ENCODE data around the gene NTNG2.

NTNG2 gene

GRCh38 chr9:132245465-132245864 lies 83.6 kb downstream of the NTNG2 start:
- DNase-seq (ENCODE audit: low read depth): no peak
- no peak for TF ChIP-seq CTCF (IDR thresholded peaks at IDR 0.05; ENCODE audit: insufficient read depth, low read depth, low read length, missing control alignments)

GRCh38 chr9:132247942-132248341 lies 86.1 kb downstream of the NTNG2 start:
- no peak overlapping the region for H3K4me3 ChIP-seq (ENCODE audit: low read length)
- TF ChIP-seq CTCF (IDR thresholded peaks at IDR 0.05; ENCODE audit: insufficient read depth, low read depth, low read length, missing control alignments): no peak
- no peak for DNase-seq (ENCODE audit: low read depth)

More at GRCh38 chr9:132245465-132245864, 83.6 kb downstream of the NTNG2 start:
- no peak overlapping the region for H3K4me3 ChIP-seq (ENCODE audit: low read length)

- no peak overlapping the region for H3K4me3 ChIP-seq (ENCODE audit: low read length)
- TF ChIP-seq CTCF (IDR thresholded peaks at IDR 0.05; ENCODE audit: insufficient read depth, low read depth, low read length, missing control alignments): no peak
- no peak for DNase-seq (ENCODE audit: low read depth)
Observed at GRCh38 chr9:132249123-132249522, 87.3 kb downstream of the NTNG2 start.

GRCh38 chr9:132249690-132250089 lies 87.8 kb downstream of the NTNG2 start:
- DNase-seq (ENCODE audit: low read depth): no peak
- no peak overlapping the region for H3K4me3 ChIP-seq (ENCODE audit: low read length)
- TF ChIP-seq CTCF (IDR thresholded peaks at IDR 0.05; ENCODE audit: insufficient read depth, low read depth, low read length, missing control alignments): no peak

GRCh38 chr9:132250324-132251262 lies 88.7 kb downstream of the NTNG2 start:
- H3K4me3 ChIP-seq (ENCODE audit: low read length): no peak overlapping the region
- TF ChIP-seq CTCF (IDR thresholded peaks at IDR 0.05; ENCODE audit: insufficient read depth, low read depth, low read length, missing control alignments): no peak
- DNase-seq (ENCODE audit: low read depth): no peak

- no peak for DNase-seq (ENCODE audit: low read depth)
- TF ChIP-seq CTCF (IDR thresholded peaks at IDR 0.05; ENCODE audit: insufficient read depth, low read depth, low read length, missing control alignments): no peak
- no peak overlapping the region for H3K4me3 ChIP-seq (ENCODE audit: low read length)
Observed at GRCh38 chr9:132260846-132261245, 99.0 kb downstream of the NTNG2 start.

GRCh38 chr9:132266017-132266416 lies 104.2 kb downstream of the NTNG2 start:
- no peak for DNase-seq (ENCODE audit: low read depth)
- no peak overlapping the region for H3K4me3 ChIP-seq (ENCODE audit: low read length)
- no peak for TF ChIP-seq CTCF (IDR thresholded peaks at IDR 0.05; ENCODE audit: insufficient read depth, low read depth, low read length, missing control alignments)

All from epithelial cell of esophagus (primary cell).